Measurements from ENCODE around the gene TBL1XR1. TPM values are rescaled to one million over a fixed set of nuclear protein-coding genes. Genes with fewer than 3 reads are reported as not detected.

TBL1XR1 gene
- total RNA-seq, 1 experiment from 2014 or later = 186 TPM

DNA sequence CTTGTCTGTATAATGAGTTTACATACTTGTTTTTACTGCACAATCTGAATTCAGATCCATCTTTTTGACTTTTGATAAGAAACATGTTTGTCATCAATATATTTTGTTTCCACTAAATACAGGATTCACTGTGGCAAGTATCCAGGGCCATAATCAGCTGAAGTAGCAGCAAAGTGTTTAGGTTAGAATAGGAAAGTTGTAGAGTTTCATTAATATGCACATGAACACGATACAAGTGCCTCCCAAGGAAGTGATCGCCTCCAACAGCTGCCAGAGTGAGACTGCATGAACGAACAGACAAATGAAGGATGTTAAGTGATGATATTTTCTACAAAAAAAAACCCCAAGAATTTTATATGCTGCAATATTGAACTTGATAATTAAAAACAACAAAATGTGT, 204.3 kb downstream of the TBL1XR1 start:
- peak; percentile 58 for DNase-seq (ENCODE audit: low spot score)
- TF ChIP-seq EZH2 (IDR thresholded peaks at IDR 0.05; ENCODE audit: borderline replicate concordance, low read depth, low read length, poor library complexity, severe bottlenecking) = no peak
- TF ChIP-seq, protein P1, sequence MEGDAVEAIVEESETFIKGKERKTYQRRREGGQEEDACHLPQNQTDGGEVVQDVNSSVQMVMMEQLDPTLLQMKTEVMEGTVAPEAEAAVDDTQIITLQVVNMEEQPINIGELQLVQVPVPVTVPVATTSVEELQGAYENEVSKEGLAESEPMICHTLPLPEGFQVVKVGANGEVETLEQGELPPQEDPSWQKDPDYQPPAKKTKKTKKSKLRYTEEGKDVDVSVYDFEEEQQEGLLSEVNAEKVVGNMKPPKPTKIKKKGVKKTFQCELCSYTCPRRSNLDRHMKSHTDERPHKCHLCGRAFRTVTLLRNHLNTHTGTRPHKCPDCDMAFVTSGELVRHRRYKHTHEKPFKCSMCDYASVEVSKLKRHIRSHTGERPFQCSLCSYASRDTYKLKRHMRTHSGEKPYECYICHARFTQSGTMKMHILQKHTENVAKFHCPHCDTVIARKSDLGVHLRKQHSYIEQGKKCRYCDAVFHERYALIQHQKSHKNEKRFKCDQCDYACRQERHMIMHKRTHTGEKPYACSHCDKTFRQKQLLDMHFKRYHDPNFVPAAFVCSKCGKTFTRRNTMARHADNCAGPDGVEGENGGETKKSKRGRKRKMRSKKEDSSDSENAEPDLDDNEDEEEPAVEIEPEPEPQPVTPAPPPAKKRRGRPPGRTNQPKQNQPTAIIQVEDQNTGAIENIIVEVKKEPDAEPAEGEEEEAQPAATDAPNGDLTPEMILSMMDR (conservative IDR thresholded peaks at IDR 0.05; ENCODE audit: low read depth, low read length) = no peak
- Histone ChIP-seq H3K4me1 (ENCODE audit: insufficient read depth, low read length, poor library complexity, severe bottlenecking) (peaks cover 32% of the 10 kb centered on the region), H3K9me3 (ENCODE audit: low read depth, low read length, poor library complexity, severe bottlenecking) (peaks cover 5% of the 10 kb centered on the region), H3K27ac (ENCODE audit: low read depth, low read length, poor library complexity, severe bottlenecking) (peak overlapping the region; percentile 64), H3K4me3 (ENCODE audit: low read depth, low read length, poor library complexity, severe bottlenecking) (peak overlapping the region; percentile 15), H3K27me3 (replicated peaks; ENCODE audit: insufficient read depth, low read depth, low read length, poor library complexity) (no peaks in the 10 kb centered on the region), H3K36me3 (ENCODE audit: insufficient read depth, low read length, poor library complexity, severe bottlenecking) (no peaks in the 10 kb centered on the region)
- BruUV-seq (replicated peaks) = no TSS peak
- intact Hi-C loops (cut with micrococcal nuclease; ENCODE audit: unreplicated experiment) = no loop called here
- POLR2A ChIA-PET (ENCODE audit: low non-redundant PET) = interaction anchor here (0.7 kb wide), 1 partner anchor 841 kb away, joined by 7 read pairs; no protein-coding TSS in a partner anchor
- CTCF ChIA-PET = no interaction called here

DNA sequence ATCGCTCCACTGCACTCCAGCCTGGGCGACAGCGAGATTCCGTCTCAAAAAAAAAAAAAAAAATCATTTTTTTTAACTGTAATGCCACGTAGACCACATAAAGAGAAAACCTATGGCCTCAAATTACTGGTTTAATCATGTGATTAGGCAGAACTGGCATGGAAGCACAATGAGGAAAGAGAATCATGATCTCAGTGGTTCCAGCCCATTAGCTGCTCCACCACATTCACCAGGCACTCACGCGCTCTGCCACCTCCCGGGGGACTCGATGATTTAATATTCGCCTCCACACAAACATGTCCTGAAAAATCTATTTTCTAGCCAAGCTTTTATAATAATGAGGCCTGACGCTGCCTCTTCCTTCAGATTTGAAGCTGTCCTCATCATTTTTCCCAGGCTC, 204.7 kb downstream of the TBL1XR1 start:
- intact Hi-C loops (cut with micrococcal nuclease; ENCODE audit: unreplicated experiment) = no loop called here
- CTCF ChIA-PET = no interaction called here

DNA sequence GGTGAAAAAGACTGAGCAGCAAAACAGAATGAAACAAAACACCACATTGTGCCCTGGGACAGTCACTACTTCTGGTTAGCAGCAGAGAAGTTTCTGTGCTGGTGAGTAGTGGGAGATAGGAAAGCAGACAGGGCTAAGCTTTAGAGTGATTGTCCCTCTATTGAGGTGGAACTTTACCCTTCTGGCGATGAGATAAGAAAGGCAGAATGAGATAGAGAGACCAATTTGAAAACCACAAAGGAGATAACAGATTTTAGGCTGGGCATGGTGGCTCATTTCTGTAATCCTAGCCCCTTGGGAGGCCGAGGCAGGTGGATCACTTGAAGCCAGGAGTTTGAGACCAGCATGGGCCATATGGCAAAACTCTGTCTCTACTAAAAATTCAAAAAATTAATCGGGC, 208.5 kb downstream of the TBL1XR1 start:
- Histone ChIP-seq H3K4me3 (ENCODE audit: low read depth, low read length, poor library complexity, severe bottlenecking) (no peak overlapping the region), H3K27me3 (replicated peaks; ENCODE audit: insufficient read depth, low read depth, low read length, poor library complexity) (no peaks in the 10 kb centered on the region), H3K36me3 (ENCODE audit: insufficient read depth, low read length, poor library complexity, severe bottlenecking) (no peaks in the 10 kb centered on the region), H3K4me1 (ENCODE audit: insufficient read depth, low read length, poor library complexity, severe bottlenecking) (peaks cover 14% of the 10 kb centered on the region), H3K9me3 (ENCODE audit: low read depth, low read length, poor library complexity, severe bottlenecking) (peaks cover 5% of the 10 kb centered on the region), H3K27ac (ENCODE audit: low read depth, low read length, poor library complexity, severe bottlenecking) (no peak overlapping the region)
- DNase-seq (ENCODE audit: low spot score) = no peak
- no TSS peak for BruUV-seq (replicated peaks)
- intact Hi-C loops (cut with micrococcal nuclease; ENCODE audit: unreplicated experiment) = no loop called here
- CTCF ChIA-PET = no interaction called here
- TF ChIP-seq, protein P1 (conservative IDR thresholded peaks at IDR 0.05; ENCODE audit: low read depth, low read length) = no peak
- no peak for TF ChIP-seq EZH2 (IDR thresholded peaks at IDR 0.05; ENCODE audit: borderline replicate concordance, low read depth, low read length, poor library complexity, severe bottlenecking)
- POLR2A ChIA-PET (ENCODE audit: low non-redundant PET) = no interaction called here

More for the DNA sequence above, 204.7 kb downstream of the TBL1XR1 start:
- H3K9me3 ChIP-seq (ENCODE audit: low read depth, low read length, poor library complexity, severe bottlenecking) = peaks cover 5% of the 10 kb centered on the region
- H3K4me3 ChIP-seq (ENCODE audit: low read depth, low read length, poor library complexity, severe bottlenecking) = peak overlapping the region; percentile 15
- POLR2A ChIA-PET (ENCODE audit: low non-redundant PET) = interaction anchor here (0.7 kb wide), 1 partner anchor 841 kb away, joined by 7 read pairs; no protein-coding TSS in a partner anchor
- H3K4me1 ChIP-seq (ENCODE audit: insufficient read depth, low read length, poor library complexity, severe bottlenecking) = peaks cover 32% of the 10 kb centered on the region
- no peak for TF ChIP-seq EZH2 (IDR thresholded peaks at IDR 0.05; ENCODE audit: borderline replicate concordance, low read depth, low read length, poor library complexity, severe bottlenecking)
- TF ChIP-seq, protein P1 (conservative IDR thresholded peaks at IDR 0.05; ENCODE audit: low read depth, low read length) = no peak
- BruUV-seq (replicated peaks) = no TSS peak
- peak overlapping the region; percentile 64 for H3K27ac ChIP-seq (ENCODE audit: low read depth, low read length, poor library complexity, severe bottlenecking)
- H3K36me3 ChIP-seq (ENCODE audit: insufficient read depth, low read length, poor library complexity, severe bottlenecking) = no peaks in the 10 kb centered on the region
- no peaks in the 10 kb centered on the region for H3K27me3 ChIP-seq (replicated peaks; ENCODE audit: insufficient read depth, low read depth, low read length, poor library complexity)
- peak; percentile 86 for DNase-seq (ENCODE audit: low spot score)
